Hepatocyte (in vitro differentiated cells): ENCODE results near the gene ASTN2. TPM values are rescaled to one million over a fixed set of nuclear protein-coding genes. Genes with fewer than 3 reads are reported as not detected.

Source experiments
- DNase-seq: peaks from one replicate; pipeline ENCODE4 v3.0.0-alpha.2; 2016; ENCODE audit warnings: low spot score
- H2AFZ ChIP-seq: fragments of 200-600 bp; sonication (generic); 2 replicates; pipeline ENCODE4 v1.6.0; 2016; ENCODE audit warnings: antibody characterized with exemption, mild to moderate bottlenecking
- H3K27ac ChIP-seq: fragments of 200-600 bp; sonication (generic); 2 replicates; pipeline ENCODE4 v1.5.1; 2016; ENCODE audit warnings: mild to moderate bottlenecking
- H3K27me3 ChIP-seq: fragments of 200-600 bp; sonication (generic); 2 replicates; pipeline ENCODE4 v1.6.1; 2016
- H3K36me3 ChIP-seq: fragments of 200-600 bp; sonication (generic); replicated peaks from 2 replicates; pipeline ENCODE4 v1.5.1; 2016; ENCODE audit warnings: low read depth; ENCODE audit not compliant: insufficient read depth
- H3K4me1 ChIP-seq: fragments of 200-600 bp; sonication (generic); 2 replicates; pipeline ENCODE4 v1.5.1; 2016; ENCODE audit warnings: mild to moderate bottlenecking, moderate library complexity; ENCODE audit not compliant: insufficient read depth
- H3K4me2 ChIP-seq: fragments of 200-600 bp; sonication (generic); 2 replicates; pipeline ENCODE4 v1.6.0; 2016
- H3K4me3 ChIP-seq: fragments of 200-600 bp; sonication (generic); 2 replicates; pipeline ENCODE4 v1.5.1; 2016; ENCODE audit warnings: mild to moderate bottlenecking
- H3K79me2 ChIP-seq: fragments of 200-600 bp; sonication (generic); 2 replicates; pipeline ENCODE4 v1.6.0; 2017; ENCODE audit warnings: mild to moderate bottlenecking
- H3K9me2 ChIP-seq: fragments of 200-600 bp; sonication (generic); replicated peaks from 2 replicates; pipeline ENCODE4 v1.6.0; 2017; ENCODE audit warnings: mild to moderate bottlenecking; ENCODE audit not compliant: insufficient read depth
- H3K9me3 ChIP-seq: fragments of 200-600 bp; sonication (generic); 2 replicates; pipeline ENCODE4 v1.5.1; 2016; ENCODE audit warnings: low read depth, mild to moderate bottlenecking
- H4K20me1 ChIP-seq: fragments of 200-600 bp; sonication (generic); 2 replicates; pipeline ENCODE4 v1.6.0; 2016; ENCODE audit warnings: mild to moderate bottlenecking; ENCODE audit not compliant: insufficient read depth, poor library complexity, severe bottlenecking
- CTCF ChIP-seq: fragments of 200-600 bp; sonication (generic); IDR thresholded peaks from 2 replicates; pipeline ENCODE4 v1.5.1; 2016; ENCODE audit warnings: antibody characterized with exemption, mild to moderate bottlenecking; ENCODE audit not compliant: poor library complexity
- EZH2 ChIP-seq: fragments of 200-600 bp; sonication (generic); IDR thresholded peaks from 2 replicates; pipeline ENCODE4 v1.6.1; 2016; ENCODE audit warnings: antibody characterized with exemption, mild to moderate bottlenecking, borderline replicate concordance
- EZH2phosphoT487 ChIP-seq: fragments of 200-600 bp; sonication (generic); IDR thresholded peaks from one replicate; pipeline ENCODE4 v1.6.1; 2018; ENCODE audit warnings: antibody characterized with exemption, mild to moderate bottlenecking, low read depth, moderate library complexity; ENCODE audit not compliant: unreplicated experiment, severe bottlenecking
- WGBS: methylation state at CpG from one replicate; pipeline ENCODE4 v1.1.6; 2016; ENCODE audit warnings: low lambda C conversion rate; ENCODE audit errors: missing lambda C conversion rate; 5-methylcytosine and 5-hydroxymethylcytosine counted together
- polyA plus RNA-seq: library from polyadenylated mRNA; unstranded; fragments of >200 nt; fragmentation: Nextera tagmentation; extraction: Ambion mirVana; gene quantifications from 2 replicates; pipeline ENCODE4 v1.2.1, GENCODE V29; 2016
- total RNA-seq: library from RNA; depleted of rRNA; stranded (reverse); fragments of >200 nt; gene quantifications from 2 replicates; pipeline ENCODE4 v1.2.3, GENCODE V29; 2014

Gene ASTN2
- total and polyA plus RNA-seq, 2 experiments from 2014 or later: 6.4 to 8.4 TPM

GRCh38 chr9:117134826-117135500 lies 279.9 kb downstream of the ASTN2 start:
- no peaks in the 10 kb centered on the region for H3K4me1 ChIP-seq
- no peak overlapping the region for H2AFZ ChIP-seq
- H3K9me3 ChIP-seq: no peaks in the 10 kb centered on the region
- H3K36me3 ChIP-seq: no peaks in the 10 kb centered on the region
- H4K20me1 ChIP-seq: no peaks in the 10 kb centered on the region
- peaks cover 10% of the 10 kb centered on the region for H3K27me3 ChIP-seq
- H3K79me2 ChIP-seq: no peaks in the 10 kb centered on the region
- H3K9me2 ChIP-seq: no peaks in the 10 kb centered on the region
- TF ChIP-seq EZH2phosphoT487: no peak
- TF ChIP-seq CTCF: no peak
- TF ChIP-seq EZH2: no peak
- 74% methylated on average over 4 of the region's 4 CpGs for WGBS
- H3K4me2 ChIP-seq: no peak overlapping the region
- DNase-seq: no peak
- no peak overlapping the region for H3K27ac ChIP-seq
- no peak overlapping the region for H3K4me3 ChIP-seq

- H3K4me1 ChIP-seq: no peaks in the 10 kb centered on the region
- WGBS: 86% methylated on average over 2 of the region's 2 CpGs
- no peak overlapping the region for H3K4me2 ChIP-seq
- H3K36me3 ChIP-seq: no peaks in the 10 kb centered on the region
- H3K9me2 ChIP-seq: no peaks in the 10 kb centered on the region
- H3K27me3 ChIP-seq: no peaks in the 10 kb centered on the region
- H3K9me3 ChIP-seq: no peaks in the 10 kb centered on the region
- DNase-seq: no peak
- TF ChIP-seq EZH2 (no peak), CTCF (no peak), EZH2phosphoT487 (no peak)
- no peak overlapping the region for H3K4me3 ChIP-seq
- no peaks in the 10 kb centered on the region for H3K79me2 ChIP-seq
- H2AFZ ChIP-seq: no peak overlapping the region
- no peaks in the 10 kb centered on the region for H4K20me1 ChIP-seq
- no peak overlapping the region for H3K27ac ChIP-seq
Observed at GRCh38 chr9:117126871-117127270, 288.0 kb downstream of the ASTN2 start.

- Histone ChIP-seq H3K9me3 (no peaks in the 10 kb centered on the region), H4K20me1 (no peaks in the 10 kb centered on the region), H3K27me3 (no peaks in the 10 kb centered on the region), H3K79me2 (no peaks in the 10 kb centered on the region), H3K9me2 (no peaks in the 10 kb centered on the region), H3K4me1 (no peaks in the 10 kb centered on the region), H3K4me2 (no peak overlapping the region), H2AFZ (no peak overlapping the region), H3K27ac (no peak overlapping the region), H3K36me3 (no peaks in the 10 kb centered on the region), H3K4me3 (no peak overlapping the region)
- 53% methylated on average over 6 of the region's 6 CpGs for WGBS
- DNase-seq: no peak
- no peak for TF ChIP-seq EZH2
- TF ChIP-seq CTCF: no peak
- no peak for TF ChIP-seq EZH2phosphoT487
Observed at GRCh38 chr9:117125531-117125930, 289.3 kb downstream of the ASTN2 start.
